Measurements from ENCODE around the gene GREM2. TPM values are rescaled to one million over a fixed set of nuclear protein-coding genes. Genes with fewer than 3 reads are reported as not detected.

Gene GREM2
- total and polyA plus RNA-seq, 2 of the 4 experiments (the other 2 are of a cell fraction): 3.0 to 14.2 TPM

GRCh38 chr1:240635466-240636256 lies 23.7 kb upstream of the GREM2 start:
- BruUV-seq (replicated peaks): no TSS peak
- no peak overlapping the region for H2AK5ac ChIP-seq (ENCODE audit: low read depth, low read length)
- no peak overlapping the region for H3K4me3 ChIP-seq (ENCODE audit: insufficient read depth, low read depth, low read length)
- no peaks in the 10 kb centered on the region for H3K79me1 ChIP-seq (ENCODE audit: low read depth in 1 of 2, low read length in 2 of 2)
- no peak overlapping the region for H2BK120ac ChIP-seq (ENCODE audit: low read depth, low read length)
- no peaks in the 10 kb centered on the region for H3K36me3 ChIP-seq (ENCODE audit: control insufficient read depth, insufficient read depth, low read length)
- ATAC-seq (ENCODE audit: low read depth) (no peak), DNase-seq (no peak)
- dilution Hi-C loops (cut with HindIII; ENCODE audit: low sequenced_read_pairs, unreplicated experiment): no loop called here
- no peak overlapping the region for H3K14ac ChIP-seq (replicated peaks; ENCODE audit: low read depth, low read length)
- H2AFZ ChIP-seq (replicated peaks; ENCODE audit: low read length, poor library complexity): no peak overlapping the region
- no peaks in the 10 kb centered on the region for H3K27me3 ChIP-seq (ENCODE audit: control insufficient read depth, insufficient read depth, low read length)
- H3K9me1 ChIP-seq (ENCODE audit: insufficient read depth, low read length): no peaks in the 10 kb centered on the region
- in situ Hi-C loops (cut with MboI; ENCODE audit: low sequenced_read_pairs): no loop called here
- no peak overlapping the region for H3K56ac ChIP-seq (ENCODE audit: extremely low read depth, insufficient read depth, low read length)
- no peak overlapping the region for H4K91ac ChIP-seq (ENCODE audit: insufficient read depth, low read depth, low read length)
- H4K20me1 ChIP-seq (ENCODE audit: insufficient read depth, low read length): no peaks in the 10 kb centered on the region
- H2BK5ac ChIP-seq (ENCODE audit: low read depth, low read length, poor library complexity, severe bottlenecking): no peak overlapping the region
- no peak overlapping the region for H4K8ac ChIP-seq (ENCODE audit: low read depth in 2 of 2, low read length in 2 of 2)
- no peak overlapping the region for H2BK20ac ChIP-seq (ENCODE audit: low read depth, low read length)
- no CpG with 5 or more reads among the region's 16 CpGs for WGBS, 2 experiments (ENCODE audit: extremely low coverage in 2 of 2, insufficient read length in 1 of 2)
- no peak overlapping the region for H3K4me2 ChIP-seq (ENCODE audit: low read depth, low read length)
- H3K4me1 ChIP-seq (ENCODE audit: control insufficient read depth, insufficient read depth, low read length): no peaks in the 10 kb centered on the region
- H3K27ac ChIP-seq (ENCODE audit: insufficient read depth, low read length): no peak overlapping the region
- no peak overlapping the region for H3K18ac ChIP-seq (ENCODE audit: low read depth, low read length)
- H3K4ac ChIP-seq (ENCODE audit: low read depth, low read length): no peak overlapping the region
- TF ChIP-seq MAZ (IDR thresholded peaks at IDR 0.05; ENCODE audit: borderline replicate concordance, low read depth, low read length) (no peak), RFX5 (IDR thresholded peaks at IDR 0.05; ENCODE audit: low read depth, low read length) (no peak), CHD1 (IDR thresholded peaks at IDR 0.05; ENCODE audit: low read depth, low read length) (no peak), RCOR1 (IDR thresholded peaks at IDR 0.05; ENCODE audit: insufficient replicate concordance, low read length) (no peak)
- ChIA-PET CTCF (no interaction called here), POLR2A (ENCODE audit: unreplicated experiment) (no interaction called here)
- intact Hi-C loops (cut with micrococcal nuclease): no loop called here
- H3K23ac ChIP-seq (ENCODE audit: low read depth, low read length): no peak overlapping the region
- H4K5ac ChIP-seq (ENCODE audit: low read depth, low read length): no peak overlapping the region
- no peaks in the 10 kb centered on the region for H3K9me3 ChIP-seq (ENCODE audit: control insufficient read depth, insufficient read depth, low read length)
- no peak overlapping the region for H2BK15ac ChIP-seq (ENCODE audit: low read depth, low read length)
- H3K9ac ChIP-seq (ENCODE audit: low read depth, low read length): no peak overlapping the region
- no peak overlapping the region for H2AK9ac ChIP-seq (replicated peaks; ENCODE audit: low read depth, low read length, poor library complexity)

Measured in IMR-90 (cell line).